Astrocyte (in vitro differentiated cells and primary cell): ENCODE results near the gene PPP1R15B. TPM values are rescaled to one million over a fixed set of nuclear protein-coding genes. Genes with fewer than 3 reads are reported as not detected.

Source experiments
- DNase-seq: peaks from one replicate; pipeline ENCODE4 v3.0.0-alpha.2; 2010; ENCODE audit warnings: low read depth
- FAIRE-seq: peaks from 2 replicates; lab custom pipeline; 2011; peaks lifted over from hg19 to GRCh38; lab: Jason Lieb, UNC
- H2AFZ ChIP-seq: 2 replicates; pipeline ENCODE4 v1.6.0; 2012; ENCODE audit warnings: low read depth, low read length, inconsistent platforms
- H3K27ac ChIP-seq: 2 replicates; pipeline ENCODE4 v1.5.1; 2011; ENCODE audit warnings: low read depth, low read length, inconsistent platforms
- H3K27me3 ChIP-seq: 2 replicates; pipeline ENCODE4 v1.6.0; 2011; ENCODE audit warnings: low read length, inconsistent platforms; ENCODE audit not compliant: insufficient read depth
- H3K36me3 ChIP-seq: 2 replicates; pipeline ENCODE4 v1.5.1; 2011; ENCODE audit warnings: low read length, inconsistent platforms; ENCODE audit not compliant: insufficient read depth
- H3K4me1 ChIP-seq: 2 replicates; pipeline ENCODE4 v1.5.1; 2011; ENCODE audit warnings: low read length, inconsistent platforms; ENCODE audit not compliant: insufficient read depth
- H3K4me2 ChIP-seq: 2 replicates; pipeline ENCODE4 v1.6.0; 2012; ENCODE audit warnings: low read length, inconsistent platforms
- H3K4me3 ChIP-seq: 2 replicates; pipeline ENCODE4 v1.5.1; 2011; ENCODE audit warnings: low read depth, mild to moderate bottlenecking, low read length, inconsistent platforms; ENCODE audit not compliant: insufficient read depth
- H3K79me2 ChIP-seq: 2 replicates; pipeline ENCODE4 v1.6.0; 2012; ENCODE audit warnings: mild to moderate bottlenecking, low read length, inconsistent platforms; ENCODE audit not compliant: insufficient read depth
- H3K9ac ChIP-seq: 2 replicates; pipeline ENCODE4 v1.6.0; 2012; ENCODE audit warnings: mild to moderate bottlenecking, low read length, inconsistent platforms
- H3K9me3 ChIP-seq: 2 replicates; pipeline ENCODE4 v1.5.1; 2012; ENCODE audit warnings: low read depth, mild to moderate bottlenecking, low read length, inconsistent platforms; ENCODE audit not compliant: insufficient read depth
- H4K20me1 ChIP-seq: 2 replicates; pipeline ENCODE4 v1.6.0; 2012; ENCODE audit warnings: low read length, inconsistent platforms; ENCODE audit not compliant: insufficient read depth
- H3K27ac Mint-ChIP-seq: one replicate; pipeline ENCODE4 v1.8.0; 2021; ENCODE audit warnings: mild to moderate bottlenecking, mixed read lengths; ENCODE audit not compliant: unreplicated experiment
- H3K27me3 Mint-ChIP-seq: one replicate; pipeline ENCODE4 v1.8.0; 2021; ENCODE audit warnings: low read depth, mixed read lengths; ENCODE audit not compliant: unreplicated experiment
- H3K36me3 Mint-ChIP-seq: one replicate; pipeline ENCODE4 v1.8.0; 2021; ENCODE audit warnings: low read depth, mixed read lengths; ENCODE audit not compliant: unreplicated experiment
- H3K4me1 Mint-ChIP-seq: one replicate; pipeline ENCODE4 v1.8.0; 2021; ENCODE audit warnings: low read depth, mixed read lengths; ENCODE audit not compliant: unreplicated experiment
- H3K4me3 Mint-ChIP-seq: one replicate; pipeline ENCODE4 v1.8.0; 2021; ENCODE audit warnings: mild to moderate bottlenecking, moderate library complexity, mixed read lengths; ENCODE audit not compliant: unreplicated experiment
- H3K9me3 Mint-ChIP-seq: one replicate; pipeline ENCODE4 v1.8.0; 2021; ENCODE audit warnings: mild to moderate bottlenecking, mixed read lengths; ENCODE audit not compliant: unreplicated experiment
- EZH2 ChIP-seq: IDR thresholded peaks from 2 replicates; pipeline ENCODE4 v1.6.1; 2012; ENCODE audit warnings: mild to moderate bottlenecking, low read length, inconsistent platforms; ENCODE audit not compliant: insufficient read depth
- total RNA-seq: library from RNA; stranded (reverse); gene quantifications from 2 replicates; pipeline ENCODE4 v1.2.1, GENCODE V29; 2021
- TF ChIP-seq, protein P1 (sequence below): IDR thresholded peaks from 2 replicates; pipeline ENCODE4 v1.5.1; 2011; ENCODE audit warnings: low read depth, mild to moderate bottlenecking, inconsistent platforms, low read length, moderate library complexity; ENCODE audit not compliant: insufficient read depth

Gene PPP1R15B
- total RNA-seq, 1 donor from 2014 or later: 38.8 TPM

DNA sequence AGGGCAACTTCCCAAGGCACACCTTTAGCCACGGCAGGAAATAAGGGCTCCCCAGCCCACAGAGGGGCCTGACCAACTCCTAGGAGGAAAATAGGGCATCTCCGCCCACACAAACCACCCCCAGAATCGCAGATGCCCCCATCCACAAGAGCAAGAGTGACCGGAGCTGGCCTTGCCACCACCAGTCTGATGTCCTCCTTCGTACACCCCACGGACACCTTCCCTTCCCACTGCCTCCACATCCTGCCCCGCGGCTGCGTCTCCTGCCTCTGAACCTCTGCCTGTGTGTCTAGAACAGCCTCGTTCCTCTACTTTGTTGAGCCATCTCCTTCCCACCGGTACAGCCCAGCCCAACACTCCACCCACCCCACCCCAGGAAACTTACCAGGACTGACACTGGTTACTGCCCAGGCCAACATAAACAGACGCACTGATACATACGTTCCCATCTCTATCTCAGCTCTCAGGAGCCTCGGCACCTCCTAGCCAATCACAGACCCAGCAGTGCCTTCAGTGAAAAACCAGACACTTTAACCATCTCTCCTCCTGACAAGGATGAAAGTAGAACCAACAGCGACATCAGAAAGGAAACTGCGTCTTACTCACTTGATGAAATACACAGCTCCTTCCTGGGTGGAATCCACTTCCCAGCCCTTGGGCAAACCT lies 44.3 kb downstream of the PPP1R15B start:
- H3K9me3 Mint-ChIP-seq: no peaks in the 10 kb centered on the region
- Histone ChIP-seq H3K4me1 (peaks cover 9% of the 10 kb centered on the region), H3K27ac (no peak overlapping the region), H2AFZ (no peak overlapping the region), H3K27me3 (peaks cover 50% of the 10 kb centered on the region), H3K79me2 (no peaks in the 10 kb centered on the region), H3K4me2 (no peak overlapping the region), H3K9me3 (no peaks in the 10 kb centered on the region), H4K20me1 (no peaks in the 10 kb centered on the region), H3K4me3 (no peak overlapping the region), H3K36me3 (no peaks in the 10 kb centered on the region), H3K9ac (no peak overlapping the region)
- peaks cover 1% of the 10 kb centered on the region for H3K4me1 Mint-ChIP-seq
- no peak for TF ChIP-seq EZH2
- TF ChIP-seq, protein P1, sequence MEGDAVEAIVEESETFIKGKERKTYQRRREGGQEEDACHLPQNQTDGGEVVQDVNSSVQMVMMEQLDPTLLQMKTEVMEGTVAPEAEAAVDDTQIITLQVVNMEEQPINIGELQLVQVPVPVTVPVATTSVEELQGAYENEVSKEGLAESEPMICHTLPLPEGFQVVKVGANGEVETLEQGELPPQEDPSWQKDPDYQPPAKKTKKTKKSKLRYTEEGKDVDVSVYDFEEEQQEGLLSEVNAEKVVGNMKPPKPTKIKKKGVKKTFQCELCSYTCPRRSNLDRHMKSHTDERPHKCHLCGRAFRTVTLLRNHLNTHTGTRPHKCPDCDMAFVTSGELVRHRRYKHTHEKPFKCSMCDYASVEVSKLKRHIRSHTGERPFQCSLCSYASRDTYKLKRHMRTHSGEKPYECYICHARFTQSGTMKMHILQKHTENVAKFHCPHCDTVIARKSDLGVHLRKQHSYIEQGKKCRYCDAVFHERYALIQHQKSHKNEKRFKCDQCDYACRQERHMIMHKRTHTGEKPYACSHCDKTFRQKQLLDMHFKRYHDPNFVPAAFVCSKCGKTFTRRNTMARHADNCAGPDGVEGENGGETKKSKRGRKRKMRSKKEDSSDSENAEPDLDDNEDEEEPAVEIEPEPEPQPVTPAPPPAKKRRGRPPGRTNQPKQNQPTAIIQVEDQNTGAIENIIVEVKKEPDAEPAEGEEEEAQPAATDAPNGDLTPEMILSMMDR: no peak
- H3K27ac Mint-ChIP-seq: no peak overlapping the region
- DNase-seq: no peak
- H3K4me3 Mint-ChIP-seq: peak overlapping the region; percentile 42
- FAIRE-seq: no peak
- H3K36me3 Mint-ChIP-seq: peaks cover 4% of the 10 kb centered on the region
- peaks cover 59% of the 10 kb centered on the region for H3K27me3 Mint-ChIP-seq

DNA sequence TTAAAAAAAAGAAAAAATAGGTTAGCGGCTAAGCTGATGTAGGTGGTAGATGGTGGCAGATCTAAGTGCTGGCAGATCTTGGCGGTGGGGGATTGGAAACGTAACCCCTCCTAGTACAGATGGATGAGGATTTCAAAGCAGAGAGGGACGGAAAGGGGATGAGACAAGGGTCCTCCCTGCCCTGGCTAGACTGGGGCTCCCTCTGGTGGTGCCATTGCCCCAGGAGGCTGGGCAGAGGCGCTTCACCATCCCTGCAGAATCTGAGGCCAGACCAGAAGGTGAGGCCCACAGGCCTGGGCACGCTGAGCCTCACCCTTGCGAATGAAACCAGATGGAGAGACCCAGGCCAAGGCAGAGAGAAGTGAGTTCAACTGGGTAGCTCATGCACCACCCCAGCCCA lies 44.9 kb downstream of the PPP1R15B start:
- Histone ChIP-seq H3K27me3 (peaks cover 44% of the 10 kb centered on the region), H4K20me1 (no peaks in the 10 kb centered on the region), H3K4me2 (no peak overlapping the region), H3K4me1 (peaks cover 9% of the 10 kb centered on the region), H3K9me3 (no peaks in the 10 kb centered on the region), H3K27ac (no peak overlapping the region), H2AFZ (no peak overlapping the region), H3K9ac (no peak overlapping the region), H3K36me3 (no peaks in the 10 kb centered on the region), H3K4me3 (no peak overlapping the region), H3K79me2 (no peaks in the 10 kb centered on the region)
- TF ChIP-seq EZH2: no peak
- TF ChIP-seq, protein P1: peak; percentile 9
- DNase-seq: no peak
- Mint-ChIP-seq H3K27me3 (peaks cover 59% of the 10 kb centered on the region), H3K36me3 (peaks cover 4% of the 10 kb centered on the region), H3K9me3 (no peaks in the 10 kb centered on the region), H3K4me1 (peaks cover 1% of the 10 kb centered on the region), H3K4me3 (no peak overlapping the region), H3K27ac (no peak overlapping the region)
- FAIRE-seq: no peak

DNA sequence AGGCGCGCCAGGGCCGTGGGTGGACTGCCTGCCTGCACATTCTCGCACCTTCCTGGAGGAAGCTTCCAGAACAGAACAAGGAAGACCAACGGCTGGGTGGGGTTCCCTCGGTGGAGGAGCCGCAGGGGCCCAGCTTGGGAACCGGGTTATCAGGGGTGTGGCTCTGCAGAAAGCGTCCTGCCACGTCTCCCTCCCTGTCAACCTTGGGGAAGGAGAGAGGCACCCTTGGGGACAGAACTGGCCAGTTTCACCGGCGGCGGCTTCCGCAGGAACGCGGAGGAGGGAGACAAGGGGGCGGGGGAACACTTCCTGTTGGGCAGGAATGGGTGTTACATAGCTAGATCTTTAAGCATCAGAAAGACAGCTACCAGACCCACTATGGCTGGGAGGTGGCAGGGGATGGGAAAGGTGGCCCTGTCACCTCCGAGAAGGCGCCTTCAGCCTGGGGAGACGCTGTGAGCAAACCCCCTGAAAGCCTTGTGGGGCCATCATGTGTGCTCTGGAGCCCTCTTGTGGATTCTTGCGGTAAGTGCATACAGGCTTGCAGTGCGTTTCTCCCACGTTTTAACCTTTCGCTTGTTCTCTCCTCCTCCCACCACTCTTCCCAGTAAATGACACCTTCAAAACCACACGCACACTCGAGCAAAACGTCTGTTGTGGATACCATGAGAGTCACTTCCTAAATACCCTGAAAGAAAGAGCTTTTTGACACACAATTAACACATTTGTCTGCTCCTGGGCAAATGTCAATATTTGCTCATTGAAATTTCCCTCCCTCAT lies 48.1 kb downstream of the PPP1R15B start:
- peak overlapping the region; percentile 63 for H3K9ac ChIP-seq
- no peak for FAIRE-seq
- H3K4me1 Mint-ChIP-seq: peaks cover 10% of the 10 kb centered on the region

More for the DNA sequence above, 48.1 kb downstream of the PPP1R15B start:
- no peaks in the 10 kb centered on the region for H3K9me3 Mint-ChIP-seq
- peak overlapping the region; percentile 92 for H2AFZ ChIP-seq
- no peaks in the 10 kb centered on the region for H4K20me1 ChIP-seq
- H3K36me3 ChIP-seq: no peaks in the 10 kb centered on the region
- H3K27me3 Mint-ChIP-seq: peaks cover 46% of the 10 kb centered on the region
- H3K36me3 Mint-ChIP-seq: peaks cover 4% of the 10 kb centered on the region
- peaks cover 17% of the 10 kb centered on the region for H3K4me1 ChIP-seq
- no peak overlapping the region for H3K27ac ChIP-seq
- peak; percentile 41 for DNase-seq
- peak overlapping the region; percentile 91 for H3K4me2 ChIP-seq
- TF ChIP-seq, protein P1: peak; percentile 99
- no peak for TF ChIP-seq EZH2
- peak overlapping the region; percentile 48 for H3K4me3 ChIP-seq
- H3K9me3 ChIP-seq: no peaks in the 10 kb centered on the region
- H3K79me2 ChIP-seq: no peaks in the 10 kb centered on the region
- H3K27ac Mint-ChIP-seq: no peak overlapping the region
- H3K4me3 Mint-ChIP-seq: peak overlapping the region; percentile 9
- peaks cover 28% of the 10 kb centered on the region for H3K27me3 ChIP-seq
